ENCODE data around the gene TLE6. TPM values are rescaled to one million over a fixed set of nuclear protein-coding genes. Genes with fewer than 3 reads are reported as not detected.
"Not testable (repeated sequence)": the region's sequence is repeated elsewhere in the genome, so short reads cannot be mapped to it uniquely, and the experiment has no call there.

Gene TLE6
- total and polyA plus RNA-seq, 2 of the 4 experiments (the other 2 are of a cell fraction): under 0.01 to 0.17 TPM

DNA sequence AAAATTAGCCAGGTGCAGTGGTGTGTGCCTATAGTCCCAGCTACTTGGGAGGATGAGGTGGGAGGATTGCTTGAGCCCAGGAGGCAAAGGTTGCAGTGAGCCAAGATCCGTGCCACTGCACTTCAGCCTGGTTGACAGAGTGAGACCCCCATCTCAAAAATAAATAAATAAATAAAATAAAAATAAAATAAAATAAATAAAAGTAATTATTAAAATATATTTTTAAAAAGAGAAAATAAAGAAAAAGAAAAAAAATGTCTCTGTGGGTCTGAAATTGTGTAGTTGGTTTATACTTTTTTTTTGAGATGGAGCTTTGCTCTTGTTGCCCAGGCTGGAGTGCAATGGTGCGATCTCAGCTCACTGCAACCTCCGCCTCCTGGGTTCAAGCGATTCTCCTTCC is 41.5 kb upstream of the TLE6 start:
- H2BK120ac ChIP-seq (ENCODE audit: low read depth, low read length); in situ Hi-C loops (cut with MboI; ENCODE audit: low sequenced_read_pairs); H3K79me1 ChIP-seq (ENCODE audit: low read depth in 1 of 2, low read length in 2 of 2); H4K91ac ChIP-seq (ENCODE audit: insufficient read depth, low read depth, low read length); H2AFZ ChIP-seq (replicated peaks; ENCODE audit: low read length, poor library complexity); H2AK9ac ChIP-seq (replicated peaks; ENCODE audit: low read depth, low read length, poor library complexity); H2BK5ac ChIP-seq (ENCODE audit: low read depth, low read length, poor library complexity, severe bottlenecking); H3K14ac ChIP-seq (replicated peaks; ENCODE audit: low read depth, low read length); H3K56ac ChIP-seq (ENCODE audit: extremely low read depth, insufficient read depth, low read length); intact Hi-C loops (cut with micrococcal nuclease); H3K18ac ChIP-seq (ENCODE audit: low read depth, low read length); H4K8ac ChIP-seq (ENCODE audit: low read depth in 2 of 2, low read length in 2 of 2); H4K20me1 ChIP-seq (ENCODE audit: insufficient read depth, low read length); H3K9ac ChIP-seq (ENCODE audit: low read depth, low read length); POLR2A ChIA-PET (ENCODE audit: unreplicated experiment); H2BK20ac ChIP-seq (ENCODE audit: low read depth, low read length); H2BK15ac ChIP-seq (ENCODE audit: low read depth, low read length); H3K4me3 ChIP-seq (ENCODE audit: insufficient read depth, low read depth, low read length); H3K23ac ChIP-seq (ENCODE audit: low read depth, low read length); dilution Hi-C loops (cut with HindIII; ENCODE audit: low sequenced_read_pairs, unreplicated experiment); H3K27ac ChIP-seq (ENCODE audit: insufficient read depth, low read length); H3K4me2 ChIP-seq (ENCODE audit: low read depth, low read length); H3K27me3 ChIP-seq (ENCODE audit: control insufficient read depth, insufficient read depth, low read length); H3K9me1 ChIP-seq (ENCODE audit: insufficient read depth, low read length); H4K5ac ChIP-seq (ENCODE audit: low read depth, low read length); H3K4ac ChIP-seq (ENCODE audit: low read depth, low read length); H2AK5ac ChIP-seq (ENCODE audit: low read depth, low read length); H3K4me1 ChIP-seq (ENCODE audit: control insufficient read depth, insufficient read depth, low read length); BruUV-seq (replicated peaks); CTCF ChIA-PET; DNase-seq; ATAC-seq (ENCODE audit: low read depth): not testable (repeated sequence)
- no CpG with 5 or more reads among the region's 4 CpGs for WGBS, 2 experiments (ENCODE audit: extremely low coverage in 2 of 2, insufficient read length in 1 of 2)
- peaks cover 39% of the 10 kb centered on the region for H3K36me3 ChIP-seq (ENCODE audit: control insufficient read depth, insufficient read depth, low read length)
- H3K9me3 ChIP-seq (ENCODE audit: control insufficient read depth, insufficient read depth, low read length): peaks cover 47% of the 10 kb centered on the region
